K562 (cell line): ENCODE measurements around the gene ZNF593OS. TPM values are rescaled to one million over a fixed set of nuclear protein-coding genes. Genes with fewer than 3 reads are reported as not detected.
A peak's percentile ranks its signal among the peaks of the same experiment; 100 is the strongest.

Source experiments
- AFF1 ChIP-seq, 2 experiments: fragments of 450-650 bp; IDR thresholded peaks; 2 replicates each; pipeline ENCODE4 v1.6.1; 2018; ENCODE audit warnings: mild to moderate bottlenecking in 2 of 2, low read depth in 1 of 2; ENCODE audit not compliant: partially characterized antibody in 2 of 2
- CXXC5 ChIP-seq: fragments of 250-450 bp; sonication (Bioruptor Pico); IDR thresholded peaks from 2 replicates; pipeline ENCODE4 v1.8.0; 2022; ENCODE audit warnings: inconsistent platforms, mild to moderate bottlenecking, moderate library complexity
- FOXK2 ChIP-seq, 2 experiments: fragments of 450-650 bp; IDR thresholded peaks in 1 of 2; conservative IDR thresholded peaks in 1 of 2; 2 replicates each; pipeline ENCODE4 v1.6.1; 2016; ENCODE audit warnings: low read depth in 2 of 2, mild to moderate bottlenecking in 1 of 2
- GMEB1 ChIP-seq: fragments of 250-450 bp; sonication (Bioruptor Pico); IDR thresholded peaks from 2 replicates; pipeline ENCODE4 v1.4.0; 2020; ENCODE audit warnings: mild to moderate bottlenecking
- ILF3 ChIP-seq: fragments of 450-650 bp; IDR thresholded peaks from 2 replicates; pipeline ENCODE4 v1.6.1; 2018; ENCODE audit warnings: antibody characterized with exemption, mild to moderate bottlenecking, moderate library complexity, borderline replicate concordance
- JUNB ChIP-seq: fragments of 450-650 bp; formaldehyde crosslinking; conservative IDR thresholded peaks from 2 replicates; pipeline ENCODE4 v1.4.0; 2020; ENCODE audit warnings: mild to moderate bottlenecking
- MAFF ChIP-seq: IDR thresholded peaks from 2 replicates; pipeline ENCODE4 v1.6.1; 2012; ENCODE audit warnings: low read length, improper control_type of control experiment
- MTA2 ChIP-seq: fragments of 450-650 bp; IDR thresholded peaks from 2 replicates; pipeline ENCODE4 v1.6.1; 2016; ENCODE audit warnings: low read depth
- NCOA4 ChIP-seq: fragments of 450-650 bp; IDR thresholded peaks from 2 replicates; pipeline ENCODE4 v1.6.1; 2018; ENCODE audit warnings: mild to moderate bottlenecking; ENCODE audit not compliant: partially characterized antibody
- POU5F1 ChIP-seq: fragments of 150-350 bp; IDR thresholded peaks from 2 replicates; pipeline ENCODE4 v1.6.1; 2014; ENCODE audit warnings: borderline replicate concordance, low read length, low read depth, mild to moderate bottlenecking; ENCODE audit not compliant: partially characterized antibody
- PTRF ChIP-seq: fragments of 450-650 bp; IDR thresholded peaks from 2 replicates; pipeline ENCODE4 v1.6.1; 2016; ENCODE audit warnings: mild to moderate bottlenecking, missing genetic modification characterization, missing compliant biosample characterization
- RAD21 ChIP-seq, 2 experiments: fragments of 250-450 bp in 1 of 2; fragments of 450-650 bp in 1 of 2; sonication (Bioruptor Pico) in 1 of 2; formaldehyde crosslinking in 1 of 2; IDR thresholded peaks in 1 of 2; conservative IDR thresholded peaks in 1 of 2; 2 replicates each; pipeline versions ENCODE4 v1.4.0 to v1.8.0; 2020 to 2022; ENCODE audit warnings: mild to moderate bottlenecking in 2 of 2, moderate library complexity in 1 of 2
- RBFOX2 ChIP-seq: fragments of 200-400 bp; formaldehyde crosslinking; IDR thresholded peaks from 2 replicates; pipeline ENCODE4 v1.6.1; 2017; ENCODE audit warnings: low read depth, mild to moderate bottlenecking, low read length, moderate library complexity
- SRF ChIP-seq, 2 experiments: fragments of 250-450, 450-650 bp in 1 of 2; sonication (Bioruptor Pico) in 1 of 2; sonication (generic) in 1 of 2; formaldehyde crosslinking; IDR thresholded peaks; 2 replicates each; pipeline versions ENCODE4 v1.5.0 to v1.5.1; 2020 to 2022; ENCODE audit warnings: mild to moderate bottlenecking in 1 of 2, missing genetic modification reagents in 1 of 2
- TCF15 ChIP-seq: fragments of 250-450 bp; sonication (Bioruptor Pico); IDR thresholded peaks from 2 replicates; pipeline ENCODE4 v1.8.0; 2022; ENCODE audit warnings: moderate library complexity, mild to moderate bottlenecking, inconsistent platforms
- ZNF197 ChIP-seq: fragments of 200-800 bp; sonication (Bioruptor generic); IDR thresholded peaks from 2 replicates; pipeline ENCODE4 v1.6.1; 2016; ENCODE audit warnings: low read depth, missing genetic modification characterization, missing compliant biosample characterization
- ZNF408 ChIP-seq: fragments of 250-450 bp; sonication (Bioruptor Pico); IDR thresholded peaks from 2 replicates; pipeline ENCODE4 v1.4.0; 2020; ENCODE audit warnings: low read depth, mild to moderate bottlenecking, moderate library complexity
- ZNF584 ChIP-seq: fragments of 200-800 bp; sonication (Bioruptor generic); IDR thresholded peaks from 2 replicates; pipeline ENCODE4 v1.6.1; 2016; ENCODE audit warnings: low read depth, mild to moderate bottlenecking, missing genetic modification characterization, missing compliant biosample characterization
- ZNF639 ChIP-seq, 2 experiments: fragments of 200-800 bp in 1 of 2; sonication (Bioruptor generic) in 1 of 2; sonication (generic) in 1 of 2; formaldehyde crosslinking in 1 of 2; IDR thresholded peaks in 1 of 2; conservative IDR thresholded peaks in 1 of 2; 2 replicates each; pipeline versions ENCODE4 v1.5.0 to v1.6.1; 2016 to 2020; ENCODE audit warnings: missing compliant biosample characterization in 1 of 2, missing genetic modification characterization in 1 of 2, missing genetic modification reagents in 1 of 2
- ZNF76 ChIP-seq: fragments of 250-450 bp; sonication (Bioruptor Pico); IDR thresholded peaks from 2 replicates; pipeline ENCODE4 v1.4.0; 2020; ENCODE audit warnings: mild to moderate bottlenecking, moderate library complexity, borderline replicate concordance
- ZNF785 ChIP-seq: fragments of 250-450 bp; sonication (Bioruptor Pico); IDR thresholded peaks from 2 replicates; pipeline ENCODE4 v1.4.0; 2020; ENCODE audit warnings: mild to moderate bottlenecking
- polyA plus RNA-seq, 8 experiments: library from polyadenylated mRNA; depleted of rRNA in 4 of 8; stranded (reverse) in 5 of 8; unstranded in 3 of 8; fragments of >200 nt; fragmentation: Nextera tagmentation in 2 of 8; fragmentation: Illumina TruSeq in 1 of 8; extraction: Ambion mirVana in 2 of 8; extraction: Trizol in 1 of 8; gene quantifications; 2 replicates each; pipeline versions ENCODE4 v1.2.1 to v1.2.3, GENCODE V29; 2011 to 2014; ENCODE audit warnings: inconsistent platforms in 1 of 8, missing spikeins in 1 of 8
- total RNA-seq, 7 experiments: library from RNA; depleted of rRNA in 6 of 7; stranded (reverse); fragments of >200 nt in 6 of 7; fragmentation: Illumina TruSeq in 2 of 7; extraction: Trizol in 2 of 7; gene quantifications; 2 replicates each; pipeline versions ENCODE4 v1.2.1 to v1.2.3, GENCODE V29; 2011 to 2021; ENCODE audit warnings: low replicate concordance in 1 of 7

The ZNF593OS gene
- total and polyA plus RNA-seq, 9 of the 15 experiments (the other 6 are each of a cell fraction or from before 2014, with no cell fraction given), result 0.24 to 0.27 TPM; not detected in 7

GRCh38 chr1:26129778-26130177 is 41.9 kb downstream of the ZNF593OS start (continued):
- TF ChIP-seq GMEB1 (CRISPR knock-in tag) (no peak), MAFF (no peak), NCOA4 (no peak), CXXC5 (0 out of 2 replicates have a peak, but pooled peaks have one; percentile 14), ZNF408 (CRISPR knock-in tag) (no peak), ZNF639 (CRISPR knock-in tag; conservative IDR thresholded peaks at IDR 0.05 in 1 of 2, IDR thresholded peaks at IDR 0.05 in 1 of 2) (no peak), AFF1 (IDR thresholded peaks at IDR 0.05; ENCODE audit: low read depth in 1 of 2, partially characterized antibody in 2 of 2) (no peak), TCF15 (CRISPR knock-in tag) (peak; percentile 80; the same call in 1 of the 2 replicates), SRF (CRISPR knock-in tag; IDR thresholded peaks at IDR 0.05) (no peak), RBFOX2 (no peak), ZNF76 (CRISPR knock-in tag) (no peak), ZNF584 (CRISPR knock-in tag) (no peak), FOXK2 (conservative IDR thresholded peaks at IDR 0.05 in 1 of 2, IDR thresholded peaks at IDR 0.05 in 1 of 2; ENCODE audit: low read depth in 2 of 2) (no peak), ZNF197 (CRISPR knock-in tag) (peak; percentile 35; the same call in 1 of the 2 replicates), ILF3 (no peak), ZNF785 (CRISPR knock-in tag) (no peak), RAD21 (CRISPR knock-in tag; conservative IDR thresholded peaks at IDR 0.05 in 1 of 2, IDR thresholded peaks at IDR 0.05 in 1 of 2) (no peak), PTRF (tag) (peak; percentile 75), JUNB (no peak), MTA2 (no peak), POU5F1 (no peak)
